DMS53 treated with DMSO at 0.1 percent for 48 hours (cell line): ENCODE results near the gene RALGPS1.
A peak's percentile ranks its signal among the peaks of the same experiment; 100 is the strongest.

Source experiments
- DNase-seq: peaks from one replicate; lab custom pipeline; 2025; ENCODE audit not compliant: unreplicated experiment; lab: John Stamatoyannopoulos, UW

The RALGPS1 gene

GRCh38 chr9:127241354-127241753, 326.8 kb downstream of the RALGPS1 start:
- DNase-seq, result no peak

- peak; percentile 92 for DNase-seq
These were observed 330.3 kb downstream of the RALGPS1 start for GRCh38 chr9:127244609-127245601.

GRCh38 chr9:127245637-127246164, 331.1 kb downstream of the RALGPS1 start:
- DNase-seq, result no peak

- no peak for DNase-seq
These were observed 333.7 kb downstream of the RALGPS1 start for GRCh38 chr9:127248241-127248640.

GRCh38 chr9:127249877-127250276, 335.3 kb downstream of the RALGPS1 start:
- DNase-seq, result no peak

- DNase-seq, result no peak
These were observed 336.4 kb downstream of the RALGPS1 start for GRCh38 chr9:127250896-127251391.

GRCh38 chr9:127252410-127253318, 338.1 kb downstream of the RALGPS1 start:
- DNase-seq, result no peak

- DNase-seq, result no peak
These were observed 338.9 kb downstream of the RALGPS1 start for GRCh38 chr9:127253446-127253845.

GRCh38 chr9:127255692-127256091, 341.1 kb downstream of the RALGPS1 start:
- DNase-seq, result no peak

GRCh38 chr9:127256324-127256723, 341.7 kb downstream of the RALGPS1 start:
- DNase-seq, result no peak

- DNase-seq, result no peak
These were observed 344.3 kb downstream of the RALGPS1 start for GRCh38 chr9:127258606-127259471.

- DNase-seq, result no peak
These were observed 348.0 kb downstream of the RALGPS1 start for GRCh38 chr9:127262602-127263001.

- no peak for DNase-seq
These were observed 348.7 kb downstream of the RALGPS1 start for GRCh38 chr9:127263237-127263636.

- no peak for DNase-seq
These were observed 349.1 kb downstream of the RALGPS1 start for GRCh38 chr9:127263664-127264063.

- DNase-seq, result no peak
These were observed 350.1 kb downstream of the RALGPS1 start, which contains the start of gene GARNL3 for GRCh38 chr9:127264462-127265219. Gene GARNL3 (plus strand): TSS chr9:127264774. CDS start chr9:127264878, 104 bp downstream.

- DNase-seq, result no peak
These were observed 353.4 kb downstream of the RALGPS1 start for GRCh38 chr9:127267793-127268525.

GRCh38 chr9:127269449-127269848, 354.9 kb downstream of the RALGPS1 start:
- DNase-seq, result no peak
